ENCODE measurements around the gene ATXN7L2.

ATXN7L2 gene

DNA sequence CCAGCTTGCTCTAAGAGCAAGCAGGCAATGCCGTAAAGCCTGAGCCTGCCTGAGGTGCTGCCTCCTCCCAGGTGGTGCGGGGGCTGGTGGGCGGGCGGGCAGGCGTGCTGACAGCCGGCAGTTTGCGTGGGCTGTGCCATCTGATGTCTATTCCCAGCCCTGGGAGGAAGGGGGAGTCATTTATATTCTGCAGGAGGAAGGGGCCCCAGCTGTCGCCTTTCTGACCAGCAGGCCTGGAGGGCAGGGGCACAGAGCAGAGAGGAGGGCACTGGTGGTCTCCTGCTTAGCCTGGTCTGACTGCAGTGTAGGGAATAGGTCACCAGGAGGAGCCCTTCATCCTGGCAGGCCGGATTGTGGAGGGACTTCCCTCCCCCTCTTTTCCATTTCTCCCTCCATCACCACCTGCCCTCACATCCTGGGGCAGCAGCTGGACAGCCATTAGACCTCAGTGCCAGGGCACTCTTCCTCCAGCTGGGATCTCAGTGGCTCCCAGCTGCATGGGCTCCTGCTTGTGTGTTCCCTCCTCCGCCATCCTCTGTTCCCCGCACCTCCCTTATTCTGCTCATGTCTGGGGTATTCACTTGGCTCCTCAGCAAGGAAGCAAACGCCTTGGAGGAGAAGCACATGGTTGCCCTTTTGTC lies 14.6 kb downstream of the ATXN7L2 start:
- no peak for DNase-seq (ENCODE audit: low spot score)

DNA sequence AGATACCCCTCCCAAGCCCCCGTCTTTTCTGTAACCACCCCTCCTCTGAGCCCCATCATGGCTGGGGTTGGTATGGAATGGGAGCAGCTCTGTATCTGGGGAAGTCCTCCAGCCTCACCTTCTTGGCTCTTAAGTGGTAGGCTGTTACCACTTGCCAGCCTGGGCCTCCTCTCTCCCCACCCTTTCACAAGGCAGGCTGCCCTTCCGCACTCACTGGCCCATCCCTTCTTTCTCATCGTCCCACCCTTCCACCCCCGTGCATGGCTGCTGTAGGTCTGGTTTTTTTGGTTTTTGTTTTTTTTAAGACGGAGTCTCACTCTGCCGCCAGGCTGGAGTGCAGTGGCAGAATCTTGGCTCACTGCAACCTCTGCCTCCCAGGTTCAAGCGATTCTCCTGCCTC lies 15.4 kb downstream of the ATXN7L2 start:
- no peak for DNase-seq (ENCODE audit: low spot score)

DNA sequence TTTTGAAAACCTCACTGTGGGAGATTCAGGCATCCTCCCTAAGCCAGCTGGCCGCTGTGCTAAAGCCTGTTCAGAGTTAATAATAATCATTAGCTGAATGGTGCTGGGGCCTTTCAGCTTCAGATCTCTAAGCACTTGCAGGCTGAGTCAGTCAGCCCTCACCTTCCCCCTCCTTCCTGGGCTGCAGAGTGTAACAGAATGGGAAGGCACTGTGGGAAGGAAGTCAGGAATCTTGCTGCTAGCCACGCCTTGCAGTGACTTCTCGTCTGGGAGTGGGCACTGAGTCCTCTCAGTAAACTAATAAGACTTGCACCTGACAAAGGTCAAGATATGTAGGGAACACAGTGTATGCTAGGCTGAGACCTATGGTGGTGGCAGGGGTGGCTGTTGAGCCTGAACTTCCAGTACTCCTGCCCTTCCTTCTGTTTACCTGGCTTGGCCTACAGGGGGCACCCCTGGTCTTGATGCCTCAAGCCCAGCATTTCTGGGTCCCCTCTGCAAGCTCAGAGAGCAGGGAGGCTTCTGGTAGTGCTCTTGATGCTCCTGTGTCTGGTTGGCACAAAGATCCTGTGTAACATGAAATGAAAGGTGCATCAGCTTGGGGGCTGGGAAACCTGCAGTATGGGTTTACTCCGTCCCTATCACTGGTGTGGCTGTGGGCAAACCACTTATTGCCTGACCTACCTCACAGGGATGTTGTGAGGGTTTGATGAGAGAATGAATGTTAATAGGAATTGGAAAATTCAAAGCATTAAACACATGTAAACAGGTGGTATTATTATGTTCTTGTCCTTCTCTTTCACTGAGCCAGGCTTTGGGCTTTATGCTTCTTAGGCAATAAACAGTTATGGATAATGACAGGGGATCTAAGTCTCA lies 16.2 kb downstream of the ATXN7L2 start:
- peak; percentile 42 for DNase-seq (ENCODE audit: low spot score)

DNA sequence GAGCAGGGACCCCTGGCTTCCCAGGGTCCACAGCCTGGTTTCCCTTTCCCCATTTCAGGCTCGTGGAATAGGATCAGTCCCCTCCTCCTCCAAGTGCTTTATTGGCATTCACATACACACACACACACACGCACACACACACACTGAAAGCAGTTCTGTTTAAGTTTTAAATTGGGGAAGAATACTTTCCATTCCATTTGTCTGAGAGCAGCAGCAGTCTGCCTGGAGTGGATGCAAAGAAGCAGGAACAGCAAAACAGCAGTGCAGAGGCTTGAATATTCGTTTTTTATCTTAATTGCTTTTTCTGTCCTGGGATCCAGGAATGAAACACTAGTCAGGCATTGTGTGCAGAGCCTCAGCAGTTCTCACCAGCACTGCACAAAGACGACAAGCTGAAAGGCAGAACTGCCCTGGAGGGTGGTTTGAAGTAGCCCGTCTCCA lies 17.3 kb downstream of the ATXN7L2 start:
- DNase-seq (ENCODE audit: low spot score), result no peak

DNA sequence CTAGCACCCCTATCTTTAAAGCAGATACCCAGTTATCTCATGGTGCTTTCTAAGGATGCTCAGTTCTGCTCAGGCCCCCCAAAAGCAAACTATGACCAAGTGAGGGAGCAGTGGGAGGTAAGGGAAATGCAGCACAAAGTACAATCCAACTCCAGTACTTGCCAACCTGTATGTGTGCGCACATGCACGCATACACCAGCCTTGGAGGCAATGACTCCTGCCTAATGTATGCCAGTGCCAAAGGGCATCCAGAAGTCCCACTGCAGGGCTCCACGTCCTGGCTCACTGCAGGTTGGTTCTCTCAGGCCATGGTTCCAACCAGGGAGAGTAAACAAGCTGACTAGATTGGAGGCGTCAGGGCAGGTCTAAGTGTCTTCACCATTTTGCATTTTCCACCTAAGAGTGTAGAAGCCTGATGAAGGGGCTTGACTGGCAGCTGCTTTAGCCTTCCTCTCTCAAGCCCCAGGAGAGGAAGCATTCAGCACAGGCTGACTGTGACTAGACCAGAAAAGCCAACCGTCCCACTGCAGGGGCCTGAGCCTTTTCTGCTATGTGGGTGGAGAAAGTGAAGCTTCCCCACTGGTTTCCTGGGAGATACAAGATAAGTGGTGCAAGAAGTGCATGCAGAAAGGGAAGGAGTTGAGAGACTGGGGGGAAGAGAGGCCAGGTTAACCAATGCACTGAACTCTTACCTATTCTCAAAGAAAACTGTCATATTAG lies 18.1 kb downstream of the ATXN7L2 start:
- DNase-seq (ENCODE audit: low spot score), result no peak

DNA sequence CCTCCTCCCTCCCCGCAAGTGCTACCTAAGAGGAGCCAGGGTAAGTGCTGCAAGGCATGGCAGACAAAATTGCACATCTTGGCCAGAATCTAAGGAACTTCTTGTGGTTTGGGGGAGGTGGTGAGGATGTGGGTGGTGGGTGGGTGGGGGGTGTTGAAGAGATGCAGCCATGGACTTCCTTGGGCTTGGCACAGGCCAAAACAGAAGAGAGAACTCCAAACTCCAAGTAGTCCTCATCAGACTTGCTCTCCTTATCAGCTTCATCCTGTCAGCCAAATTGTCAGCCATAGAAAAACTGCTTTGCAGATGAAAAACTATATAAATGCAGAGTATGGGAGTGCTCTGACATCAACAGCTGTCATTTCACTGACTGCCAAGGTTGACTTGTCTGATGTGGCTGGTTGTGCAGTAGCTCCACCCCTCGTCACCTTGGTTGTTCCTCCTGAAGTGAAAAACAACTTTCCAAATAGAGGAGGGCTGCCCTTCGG lies 18.7 kb downstream of the ATXN7L2 start:
- DNase-seq (ENCODE audit: low spot score), result no peak

DNA sequence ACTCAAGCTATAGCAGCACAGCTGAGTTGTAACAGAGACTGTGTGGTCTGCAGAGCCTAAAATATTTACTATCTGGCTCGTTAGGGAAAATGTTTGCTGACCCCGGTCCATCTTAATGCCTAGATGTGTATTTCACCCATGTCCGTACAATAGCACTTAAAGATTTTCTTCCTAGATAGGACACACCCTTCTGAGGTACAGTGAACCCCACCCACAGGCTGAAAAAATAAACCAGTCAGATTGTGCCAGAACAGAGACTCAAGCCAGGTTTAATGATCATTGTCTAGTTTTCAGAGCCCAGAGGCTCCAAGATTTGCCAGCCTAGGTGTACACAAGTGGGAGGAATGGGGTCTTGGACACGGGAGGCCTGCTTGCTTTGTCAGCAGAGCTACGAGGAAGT lies 20.2 kb downstream of the ATXN7L2 start:
- DNase-seq (ENCODE audit: low spot score), result no peak

DNA sequence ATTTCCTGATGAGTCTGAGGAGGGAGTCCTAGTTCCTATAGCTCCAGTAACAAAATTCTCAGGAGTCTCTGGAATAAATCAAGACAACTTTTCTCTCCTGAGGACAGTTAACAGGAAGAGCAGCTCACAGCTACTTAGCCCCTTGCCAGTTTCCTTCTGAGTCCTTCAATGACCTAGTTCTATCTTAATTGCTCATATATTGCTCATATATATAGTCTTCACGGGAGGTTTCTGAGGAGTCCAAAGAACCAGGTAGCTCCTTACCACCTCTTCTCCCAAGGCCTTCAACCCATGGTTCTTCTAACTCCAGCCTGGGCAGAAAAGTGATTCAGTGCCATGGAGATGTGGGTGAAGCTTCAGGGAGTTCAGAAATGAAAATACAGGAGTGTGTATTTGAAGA lies 21.3 kb downstream of the ATXN7L2 start:
- DNase-seq (ENCODE audit: low spot score), result no peak

DNA sequence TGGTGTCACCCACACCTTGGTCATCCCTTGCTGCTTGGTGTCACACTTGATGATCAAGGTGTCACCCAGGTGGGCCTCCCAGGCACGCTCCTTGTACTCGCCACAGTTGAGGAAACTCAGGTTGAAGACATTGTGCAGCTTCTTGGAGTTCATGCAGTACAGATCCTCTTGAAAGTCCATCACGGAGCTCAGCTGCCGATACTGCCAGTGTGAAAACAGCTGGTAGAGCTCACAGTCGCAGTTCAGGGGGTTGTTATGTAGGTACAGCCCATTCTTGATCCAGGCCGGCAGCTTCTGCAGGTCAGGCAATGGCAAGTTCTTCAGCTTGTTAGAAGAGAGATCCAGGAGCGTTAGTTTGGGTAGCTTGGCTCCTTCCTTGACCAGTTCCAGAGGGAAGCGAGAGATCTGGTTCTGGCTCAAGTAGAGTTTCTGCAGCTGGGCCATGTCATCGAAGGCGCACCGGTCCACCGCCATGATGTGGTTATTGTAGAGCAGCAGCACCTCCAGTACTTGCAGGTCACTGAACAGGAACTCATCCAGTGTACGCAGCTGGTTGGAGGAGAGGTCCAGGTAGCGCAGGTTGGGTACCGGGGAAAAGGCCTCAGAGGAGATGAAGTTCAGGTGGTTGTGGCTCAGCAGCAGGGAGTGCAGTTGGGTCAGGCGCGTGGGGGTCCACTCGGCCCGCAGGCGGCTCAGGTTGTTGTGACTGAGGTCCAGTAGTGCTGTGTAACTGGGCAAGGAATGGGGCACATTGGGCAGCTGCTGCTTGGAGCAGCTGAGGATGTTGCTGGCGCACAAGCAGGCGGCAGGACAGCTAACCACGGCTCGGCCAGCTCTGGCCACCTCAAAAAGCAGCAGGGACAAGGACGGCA lies 24.5 kb downstream of the ATXN7L2 start:
- no peak for DNase-seq (ENCODE audit: low spot score)

DNA sequence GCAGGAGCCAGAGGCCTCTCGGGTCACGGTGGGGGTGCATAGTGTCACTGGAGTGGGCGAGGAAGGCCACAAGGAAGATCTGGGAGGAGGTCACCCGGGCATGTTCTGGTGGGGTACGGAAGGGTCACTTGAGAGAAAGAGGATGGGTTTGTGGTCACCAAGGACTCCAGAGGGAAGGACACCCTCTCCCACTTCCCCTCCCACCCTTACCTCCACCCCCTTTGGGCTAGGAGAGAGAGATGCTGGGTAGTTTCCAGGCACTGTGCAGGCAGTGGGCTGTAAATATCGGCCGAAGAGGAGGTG lies 25.1 kb downstream of the ATXN7L2 start:
- DNase-seq (ENCODE audit: low spot score), result no peak

DNA sequence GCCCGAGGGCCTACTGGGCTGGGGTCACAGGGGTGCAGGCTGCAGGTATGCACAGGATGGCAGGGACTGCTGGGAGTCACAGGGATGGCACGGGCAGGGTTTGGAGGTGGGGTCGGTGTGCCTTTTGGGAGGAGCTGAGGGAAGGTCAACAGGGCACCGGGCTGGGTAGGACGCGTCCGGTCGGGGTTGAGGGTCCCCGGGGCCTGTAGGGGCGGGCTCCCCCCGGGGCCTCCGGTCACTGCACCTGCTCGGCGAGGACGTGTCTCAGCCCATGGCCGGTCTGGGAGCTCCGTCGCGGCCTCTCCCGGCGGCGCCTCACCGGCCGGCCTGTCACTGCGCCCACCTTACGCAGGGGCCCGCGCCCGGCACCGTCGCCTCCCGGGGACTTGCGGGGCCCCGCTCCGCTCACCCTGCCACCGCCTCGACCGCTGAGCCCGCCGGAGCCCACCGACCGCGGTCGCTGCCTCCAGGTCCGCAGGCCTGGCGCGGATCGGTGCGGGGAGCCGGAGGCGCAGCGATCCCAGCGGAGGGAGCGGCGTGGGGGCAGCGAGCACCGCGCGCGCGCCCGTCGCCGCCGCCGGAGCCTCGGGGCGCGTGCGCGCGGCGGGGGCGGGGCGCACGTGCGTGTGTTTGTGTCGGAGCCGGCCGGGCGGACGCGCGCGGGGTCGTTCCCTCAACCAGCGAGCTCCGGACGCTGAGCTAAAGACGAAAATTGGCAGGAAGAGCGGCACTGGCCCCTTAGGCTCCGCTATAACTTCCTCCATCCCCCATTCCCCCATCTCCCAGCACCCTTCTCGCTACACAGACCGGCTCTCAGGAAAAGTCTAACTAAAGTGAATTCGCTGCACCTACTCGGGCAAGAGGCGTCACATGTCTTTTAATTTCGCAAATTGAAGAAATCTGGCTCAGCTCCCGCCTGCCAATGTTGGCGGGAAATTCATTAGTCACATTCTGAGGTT lies 25.8 kb downstream of the ATXN7L2 start, which contains the start of gene AMIGO1:
Gene AMIGO1, minus strand, starts transcription at position 552 of the 959 bp plus-strand sequence. CDS start 815 bp downstream, outside the sequence.
- DNase-seq (ENCODE audit: low spot score), result no peak

DNA sequence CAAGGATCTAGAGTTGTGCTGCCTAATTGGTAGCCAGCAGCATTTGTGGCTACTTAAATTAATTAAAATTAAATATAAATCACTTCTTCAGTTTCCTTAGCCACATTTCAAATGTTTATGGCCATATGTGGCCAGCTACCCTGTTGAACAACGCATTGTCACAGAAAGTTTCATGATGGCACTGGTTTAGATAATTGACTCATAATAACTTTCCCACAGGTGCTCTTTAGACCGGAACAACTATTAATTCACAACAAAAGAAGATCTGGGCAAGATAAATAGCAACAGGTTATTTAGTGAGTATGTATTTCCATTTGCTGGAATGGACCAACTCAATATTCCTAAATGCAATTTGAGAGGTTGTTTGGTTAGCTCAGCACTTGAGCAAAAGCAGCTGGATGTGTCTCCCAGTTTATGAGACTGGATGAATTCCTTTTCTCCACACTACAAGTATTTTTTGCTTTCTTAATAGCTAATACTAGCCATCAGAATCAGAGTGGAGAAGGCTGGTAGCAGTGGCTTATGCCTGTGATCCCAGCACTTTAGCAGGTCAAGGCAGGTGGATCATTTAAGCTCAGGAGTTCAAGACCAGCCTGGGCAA lies 29.5 kb downstream of the ATXN7L2 start:
- no peak for DNase-seq (ENCODE audit: low spot score)

DNA sequence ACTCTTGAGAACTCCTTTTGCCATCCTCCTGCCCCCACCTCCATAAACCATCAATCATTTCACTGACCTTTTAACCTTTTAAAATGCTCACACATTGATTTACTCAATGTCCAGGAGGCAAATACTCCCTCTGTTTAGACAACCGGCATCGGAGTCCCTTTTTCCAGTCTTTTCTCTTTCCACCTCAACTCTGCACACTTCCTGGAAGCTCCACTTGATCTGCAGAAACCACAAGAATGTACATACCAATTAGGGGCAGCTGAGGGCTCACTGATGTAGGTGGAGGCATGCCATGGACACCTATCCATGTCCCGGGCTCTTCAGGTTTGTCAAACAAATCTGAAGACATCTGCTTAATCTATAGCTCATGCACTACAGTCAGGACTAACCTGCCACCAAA lies 31.1 kb downstream of the ATXN7L2 start:
- DNase-seq (ENCODE audit: low spot score), result no peak

DNA sequence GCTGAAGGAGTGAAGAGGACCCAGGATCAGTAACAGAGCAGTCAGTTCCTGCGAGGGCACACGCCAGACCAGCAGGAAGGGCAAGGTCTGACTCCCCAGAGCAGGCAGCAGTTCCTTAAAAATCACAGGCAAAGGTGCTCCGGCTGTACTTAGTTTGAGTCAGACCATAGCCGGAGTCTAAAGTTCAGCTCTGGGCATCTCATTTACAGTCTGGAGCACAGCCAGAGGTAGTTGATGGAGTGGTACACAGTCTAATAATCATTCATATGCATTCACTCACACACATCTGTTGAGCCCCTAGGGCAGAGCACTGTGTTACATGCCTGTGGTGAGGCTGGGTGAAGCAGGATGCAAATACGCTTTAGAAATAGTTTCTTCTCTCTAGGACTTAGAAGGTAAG lies 33.2 kb downstream of the ATXN7L2 start:
- DNase-seq (ENCODE audit: low spot score), result no peak

DNA sequence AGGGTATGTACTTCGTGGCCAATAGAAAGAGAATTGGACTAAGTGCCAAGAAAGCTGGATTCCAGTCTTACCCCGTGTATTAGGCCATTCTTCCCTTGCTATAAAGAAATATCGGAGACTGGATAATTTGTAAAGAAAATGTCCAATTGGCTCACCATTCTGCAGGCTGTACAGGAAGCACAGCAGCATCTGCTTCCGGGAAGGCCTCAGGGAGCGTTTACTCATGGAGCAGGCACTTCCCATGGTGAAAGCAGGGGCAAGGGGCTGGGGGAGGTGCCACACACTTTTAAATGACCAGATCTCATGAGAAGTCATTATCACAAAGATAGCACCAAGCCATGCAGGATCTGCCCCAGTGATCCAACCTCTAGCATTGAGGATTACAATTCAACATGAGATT lies 33.6 kb downstream of the ATXN7L2 start:
- no peak for DNase-seq (ENCODE audit: low spot score)

DNA sequence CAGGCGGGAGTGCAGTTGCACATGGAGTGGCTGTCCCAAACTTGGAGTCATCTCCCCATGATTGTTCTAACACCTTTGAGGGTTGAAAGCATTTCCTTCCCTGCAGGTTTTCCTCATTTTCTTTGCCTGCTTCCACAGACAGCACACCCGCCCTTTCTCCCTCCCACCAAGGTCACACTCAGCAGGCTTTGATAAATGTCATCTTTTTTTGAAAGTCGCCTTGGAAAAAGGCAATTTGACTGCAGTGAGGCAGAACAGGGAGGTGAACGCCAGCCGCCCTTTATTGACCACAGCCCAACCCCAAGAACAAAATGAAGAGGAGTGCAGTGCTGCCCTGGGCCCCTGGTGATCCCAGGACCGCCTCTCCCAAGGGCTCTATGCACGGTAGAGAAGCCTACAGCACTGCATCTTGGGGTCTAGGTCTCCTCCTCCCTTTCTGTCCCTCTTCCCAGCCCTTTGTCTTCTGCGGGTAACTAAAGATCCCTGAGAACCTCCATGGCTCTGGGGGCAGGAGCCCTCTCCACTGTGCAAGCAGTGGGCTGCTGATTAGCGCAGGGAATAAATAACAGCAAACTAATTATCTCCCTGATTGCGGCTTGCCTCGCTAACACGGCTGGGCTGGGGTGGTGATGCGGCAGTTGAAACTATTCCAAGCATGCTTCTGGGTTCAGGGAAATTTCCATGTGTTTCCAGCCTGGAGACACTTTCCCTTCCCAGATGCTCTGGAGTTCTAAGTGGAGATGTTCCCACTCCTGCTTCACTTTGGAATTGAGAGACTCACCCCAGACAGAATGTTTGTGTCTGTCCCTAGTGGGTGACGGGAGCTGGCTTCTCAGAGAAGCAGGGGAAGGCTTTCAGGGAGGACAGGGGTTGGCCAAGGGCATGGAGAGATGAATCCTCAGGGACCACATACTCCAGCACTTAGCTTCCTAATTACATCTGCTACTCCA lies 37.6 kb downstream of the ATXN7L2 start:
- no peak for DNase-seq (ENCODE audit: low spot score)

DNA sequence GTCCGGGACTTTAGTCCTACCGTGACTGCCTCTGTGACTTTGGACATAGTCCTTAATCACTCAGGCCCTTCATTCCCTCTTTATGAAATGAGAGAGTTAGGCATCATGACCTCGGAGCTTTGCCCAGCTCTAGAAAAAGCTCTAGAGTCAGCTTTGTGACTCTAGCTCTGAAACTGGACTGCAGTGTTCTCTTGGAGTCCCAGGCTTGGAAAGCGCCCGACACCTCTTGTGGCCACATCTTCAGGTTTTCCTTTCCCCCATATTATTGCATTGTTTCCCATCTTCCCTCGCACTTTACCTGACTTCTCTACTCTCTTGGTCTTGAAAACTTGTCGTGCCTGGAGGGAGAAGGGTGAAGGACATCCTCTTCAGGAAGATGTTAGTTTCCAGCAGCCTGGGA lies 38.3 kb downstream of the ATXN7L2 start:
- DNase-seq (ENCODE audit: low spot score), result no peak

DNA sequence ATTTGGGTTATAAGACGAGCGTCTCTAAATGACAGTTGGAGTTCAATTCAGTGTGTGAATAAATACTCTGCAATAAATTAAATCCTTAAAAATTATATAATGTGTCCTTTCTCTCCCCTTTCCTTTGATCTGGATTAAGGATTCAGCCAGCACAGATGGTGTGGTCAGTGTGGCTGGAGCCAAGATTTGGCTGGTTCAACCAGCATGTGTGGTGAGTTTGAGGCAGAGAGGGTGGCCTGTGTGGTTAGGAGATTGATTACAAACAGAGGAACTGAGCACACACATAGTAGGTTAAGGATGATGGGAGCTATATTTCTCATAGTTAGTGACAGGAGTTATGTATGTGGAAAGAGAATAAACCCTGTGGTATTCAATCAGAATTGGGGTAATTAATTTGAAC lies 40.0 kb downstream of the ATXN7L2 start:
- no peak for DNase-seq (ENCODE audit: low spot score)

All from hematopoietic multipotent progenitor cell treated with erythropoietin and hydrocortisone succinate and interleukin-3 and kit ligand, for 17 days (in vitro differentiated cells).